Thoracic aorta (tissue), 2 donors: Measurements from ENCODE around the gene HSFX2. TPM values are rescaled to one million over a fixed set of nuclear protein-coding genes. Genes with fewer than 3 reads are reported as not detected.
"Not testable (repeated sequence)": the region's sequence is repeated elsewhere in the genome, so short reads cannot be mapped to it uniquely, and the experiment has no call there.

Experiments
- ATAC-seq: fragments of 150-250 bp; one replicate; pipeline ENCODE4 v1.8.0; 2017; ENCODE audit warnings: low read depth; ENCODE audit not compliant: insufficient number of reproducible peaks, low FRiP score
- DNase-seq: peaks from one replicate; pipeline ENCODE4 v3.0.0-alpha.2; 2020; ENCODE audit warnings: low spot score
- H3K27ac ChIP-seq, 2 donors: fragments of 200-600 bp; sonication (generic); 1 replicate in 1 of 2; 2 replicates in 1 of 2; pipeline ENCODE4 v1.5.1; 2016; ENCODE audit warnings: mild to moderate bottlenecking in 2 of 2, moderate library complexity in 2 of 2
- H3K27me3 ChIP-seq: fragments of 200-600 bp; sonication (generic); replicated peaks from 2 replicates; pipeline ENCODE4 v1.6.0; 2016; ENCODE audit warnings: mild to moderate bottlenecking; ENCODE audit not compliant: insufficient read depth
- H3K36me3 ChIP-seq: fragments of 200-600 bp; sonication (generic); one replicate; pipeline ENCODE4 v1.5.1; 2016
- H3K4me1 ChIP-seq, 2 donors: fragments of 200-600 bp; sonication (generic); 1 replicate in 1 of 2; 2 replicates in 1 of 2; pipeline versions ENCODE4 v1.5.1 to v1.6.0; 2016; ENCODE audit warnings: low read depth in 2 of 2, mild to moderate bottlenecking in 1 of 2; ENCODE audit not compliant: control insufficient read depth in 1 of 2
- H3K4me3 ChIP-seq: fragments of 200-600 bp; sonication (generic); 2 replicates; pipeline ENCODE4 v1.5.1; 2016; ENCODE audit warnings: mild to moderate bottlenecking
- H3K9me3 ChIP-seq: fragments of 200-600 bp; sonication (generic); 2 replicates; pipeline ENCODE4 v1.5.1; 2016
- total RNA-seq, 2 donors: library from RNA; depleted of rRNA; stranded (reverse); fragments of >200 nt; gene quantifications; one replicate each; pipeline versions ENCODE4 v1.1.0 to v1.2.3, GENCODE V29; 2016
- TF ChIP-seq, protein P1 (sequence below): fragments of 200-600 bp; sonication (generic); IDR thresholded peaks from one replicate; pipeline ENCODE4 v1.5.1; 2019; ENCODE audit warnings: antibody characterized with exemption

Gene HSFX2, protein sequence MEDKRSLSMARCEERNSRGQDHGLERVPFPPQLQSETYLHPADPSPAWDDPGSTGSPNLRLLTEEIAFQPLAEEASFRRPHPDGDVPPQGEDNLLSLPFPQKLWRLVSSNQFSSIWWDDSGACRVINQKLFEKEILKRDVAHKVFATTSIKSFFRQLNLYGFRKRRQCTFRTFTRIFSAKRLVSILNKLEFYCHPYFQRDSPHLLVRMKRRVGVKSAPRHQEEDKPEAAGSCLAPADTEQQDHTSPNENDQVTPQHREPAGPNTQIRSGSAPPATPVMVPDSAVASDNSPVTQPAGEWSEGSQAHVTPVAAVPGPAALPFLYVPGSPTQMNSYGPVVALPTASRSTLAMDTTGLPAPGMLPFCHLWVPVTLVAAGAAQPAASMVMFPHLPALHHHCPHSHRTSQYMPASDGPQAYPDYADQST
- 1 to 10 TPM in 1 of 2 donors, under 1 TPM in 1; 0.54 to 1.3 TPM for total RNA-seq

DNA sequence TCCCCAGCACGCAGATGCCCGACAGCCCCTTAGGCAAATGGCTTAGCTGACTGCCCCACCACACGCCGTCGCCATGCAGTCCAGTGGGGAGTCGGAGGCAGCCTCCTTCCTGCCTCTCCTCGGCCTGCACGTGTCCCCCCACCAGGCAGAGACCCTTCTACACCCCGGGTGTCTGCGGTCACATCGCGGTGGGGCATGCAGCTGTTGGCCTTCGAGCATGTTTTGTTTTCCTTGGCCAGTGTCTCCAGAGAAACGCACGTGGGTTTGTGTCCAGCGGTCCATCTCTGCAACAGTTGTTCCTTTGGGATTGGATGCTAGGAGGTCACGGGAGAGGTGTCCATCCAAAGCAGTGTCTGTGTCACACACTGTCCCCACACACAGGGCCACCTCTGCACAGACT is at the start of gene HSFX2:
TSS of gene HSFX2 (minus strand) at position 101 of the 400 bp plus-strand sequence. CDS start 614 bp downstream, outside the sequence.
- ATAC-seq, H3K36me3 ChIP-seq, H3K27ac ChIP-seq, H3K4me3 ChIP-seq, DNase-seq, H3K9me3 ChIP-seq, H3K4me1 ChIP-seq, H3K27me3 ChIP-seq: not testable (repeated sequence)

DNA sequence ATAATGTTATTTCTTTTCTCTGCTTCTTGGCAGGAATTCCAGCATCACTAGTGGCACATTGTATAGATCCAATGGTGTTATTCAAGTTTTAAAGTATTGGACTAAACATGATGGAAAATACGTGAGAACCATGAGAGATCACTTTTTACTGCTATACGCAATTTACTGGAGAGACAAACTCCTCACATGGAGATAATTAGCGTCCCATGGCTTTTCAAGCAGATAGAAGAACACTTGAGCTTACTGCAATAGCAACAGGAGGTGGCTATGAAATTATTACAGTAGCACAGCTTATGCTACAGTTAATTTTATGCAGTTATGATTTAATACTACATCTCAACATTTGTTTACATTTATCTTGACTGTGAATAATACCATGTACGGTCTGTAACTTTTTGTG is 48.4 kb upstream of the HSFX2 start:
- Histone ChIP-seq H3K27ac (no peak overlapping the region), H3K4me1 (no peaks in the 10 kb centered on the region), H3K4me3 (no peak overlapping the region), H3K36me3 (no peaks in the 10 kb centered on the region), H3K9me3 (no peaks in the 10 kb centered on the region), H3K27me3 (no peaks in the 10 kb centered on the region)
- DNase-seq (no peak), ATAC-seq (no peak)
- TF ChIP-seq, protein P1, sequence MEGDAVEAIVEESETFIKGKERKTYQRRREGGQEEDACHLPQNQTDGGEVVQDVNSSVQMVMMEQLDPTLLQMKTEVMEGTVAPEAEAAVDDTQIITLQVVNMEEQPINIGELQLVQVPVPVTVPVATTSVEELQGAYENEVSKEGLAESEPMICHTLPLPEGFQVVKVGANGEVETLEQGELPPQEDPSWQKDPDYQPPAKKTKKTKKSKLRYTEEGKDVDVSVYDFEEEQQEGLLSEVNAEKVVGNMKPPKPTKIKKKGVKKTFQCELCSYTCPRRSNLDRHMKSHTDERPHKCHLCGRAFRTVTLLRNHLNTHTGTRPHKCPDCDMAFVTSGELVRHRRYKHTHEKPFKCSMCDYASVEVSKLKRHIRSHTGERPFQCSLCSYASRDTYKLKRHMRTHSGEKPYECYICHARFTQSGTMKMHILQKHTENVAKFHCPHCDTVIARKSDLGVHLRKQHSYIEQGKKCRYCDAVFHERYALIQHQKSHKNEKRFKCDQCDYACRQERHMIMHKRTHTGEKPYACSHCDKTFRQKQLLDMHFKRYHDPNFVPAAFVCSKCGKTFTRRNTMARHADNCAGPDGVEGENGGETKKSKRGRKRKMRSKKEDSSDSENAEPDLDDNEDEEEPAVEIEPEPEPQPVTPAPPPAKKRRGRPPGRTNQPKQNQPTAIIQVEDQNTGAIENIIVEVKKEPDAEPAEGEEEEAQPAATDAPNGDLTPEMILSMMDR = no peak

DNA sequence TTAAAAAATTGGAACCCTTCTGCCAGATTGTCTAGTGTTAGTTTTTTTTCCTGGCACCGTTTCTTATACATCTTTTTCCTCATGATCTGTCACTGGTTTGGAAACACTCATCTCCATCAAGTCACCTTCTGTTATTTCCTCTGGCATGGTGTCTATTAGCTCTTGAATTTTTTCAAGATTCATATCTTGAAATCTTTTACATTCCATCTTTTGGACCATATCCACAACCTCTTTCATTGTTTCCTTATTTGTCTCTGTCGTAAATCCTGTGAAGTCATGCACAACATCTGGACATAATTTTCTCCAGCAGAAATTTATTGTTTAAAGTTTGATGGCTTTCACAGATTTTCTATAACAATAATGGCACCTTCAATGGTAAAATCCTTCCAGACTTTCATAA is 46.7 kb upstream of the HSFX2 start:
- Histone ChIP-seq H3K27me3 (no peaks in the 10 kb centered on the region), H3K27ac (no peak overlapping the region), H3K4me1 (no peaks in the 10 kb centered on the region), H3K4me3 (no peak overlapping the region), H3K9me3 (no peaks in the 10 kb centered on the region), H3K36me3 (no peaks in the 10 kb centered on the region)
- TF ChIP-seq, protein P1 = no peak
- ATAC-seq = no peak
- no peak for DNase-seq

DNA sequence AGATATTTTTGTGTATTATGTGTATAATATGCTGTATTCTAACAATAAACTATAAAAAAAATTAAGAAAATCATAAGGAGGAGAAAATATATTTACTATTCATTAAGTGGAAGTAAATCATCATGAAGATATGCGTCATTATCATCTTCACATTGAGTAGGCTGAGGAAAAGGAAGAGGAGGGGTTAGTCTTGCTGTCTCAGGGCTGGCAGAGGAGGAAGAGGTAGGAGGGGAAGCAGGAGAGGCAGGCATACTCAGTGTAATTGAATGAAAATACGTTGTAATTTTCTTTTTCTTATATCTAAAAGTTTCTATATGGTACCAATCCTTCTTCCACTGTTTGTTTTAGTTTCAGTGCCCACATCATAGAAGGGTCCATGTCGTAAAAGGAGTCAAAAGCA is 46.3 kb upstream of the HSFX2 start:
- Histone ChIP-seq H3K4me1 (no peaks in the 10 kb centered on the region), H3K36me3 (no peaks in the 10 kb centered on the region)
- ATAC-seq = no peak

DNA sequence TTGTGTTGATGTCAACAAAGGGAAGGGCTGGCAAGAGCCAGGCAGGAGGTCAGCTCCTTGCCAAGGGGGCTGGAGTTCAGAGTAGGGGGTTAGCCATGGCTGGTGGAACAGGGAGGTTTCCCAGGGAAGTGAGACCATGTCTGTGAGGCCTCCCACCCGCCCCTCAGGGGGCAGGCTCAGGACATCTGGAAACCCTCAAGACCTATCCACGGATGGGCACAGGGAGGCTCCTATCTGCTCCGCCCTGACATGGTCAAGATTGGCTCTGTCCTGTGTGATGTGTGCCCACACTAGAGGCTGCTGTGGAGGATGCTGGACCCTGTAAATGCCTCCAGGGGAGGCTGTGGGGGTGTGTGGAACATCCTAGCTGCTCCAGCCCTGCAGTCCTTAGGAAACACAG is 44.5 kb upstream of the HSFX2 start:
- Histone ChIP-seq H3K27ac (no peak overlapping the region), H3K4me1 (no peaks in the 10 kb centered on the region), H3K4me3 (no peak overlapping the region), H3K9me3 (no peaks in the 10 kb centered on the region), H3K36me3 (no peaks in the 10 kb centered on the region), H3K27me3 (no peaks in the 10 kb centered on the region)
- TF ChIP-seq, protein P1 = no peak
- ATAC-seq (no peak), DNase-seq (no peak)

More for the DNA sequence above, 46.3 kb upstream of the HSFX2 start:
- H3K27ac ChIP-seq = no peak overlapping the region
- no peaks in the 10 kb centered on the region for H3K9me3 ChIP-seq
- no peaks in the 10 kb centered on the region for H3K27me3 ChIP-seq
- DNase-seq = no peak
- TF ChIP-seq, protein P1 = no peak
- no peak overlapping the region for H3K4me3 ChIP-seq
